Measurements from ENCODE around the gene PRRT4.

Gene PRRT4

GRCh38 chr7:128341733-128342132, 19.8 kb downstream of the PRRT4 start:
- DNase-seq: no peak

DNA sequence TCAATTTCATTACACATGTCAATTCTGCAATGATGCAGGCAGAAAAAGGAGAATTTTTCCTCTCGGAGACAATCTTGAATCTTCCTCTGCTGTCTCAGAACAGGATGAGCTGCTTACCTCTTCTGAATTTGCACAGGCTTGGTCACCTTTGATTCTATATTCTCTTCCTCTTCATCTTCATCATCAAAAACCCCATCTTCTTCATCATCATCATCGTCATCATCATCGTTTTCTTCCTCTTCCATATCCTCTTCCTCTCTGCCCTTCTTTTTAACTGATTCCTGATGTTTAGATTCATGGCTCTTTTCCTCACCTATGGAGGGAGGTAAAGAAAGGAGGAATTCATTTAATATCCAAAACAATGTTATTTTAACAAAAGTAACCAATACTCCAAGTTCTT, 25.8 kb downstream of the PRRT4 start:
- DNase-seq: no peak

DNA sequence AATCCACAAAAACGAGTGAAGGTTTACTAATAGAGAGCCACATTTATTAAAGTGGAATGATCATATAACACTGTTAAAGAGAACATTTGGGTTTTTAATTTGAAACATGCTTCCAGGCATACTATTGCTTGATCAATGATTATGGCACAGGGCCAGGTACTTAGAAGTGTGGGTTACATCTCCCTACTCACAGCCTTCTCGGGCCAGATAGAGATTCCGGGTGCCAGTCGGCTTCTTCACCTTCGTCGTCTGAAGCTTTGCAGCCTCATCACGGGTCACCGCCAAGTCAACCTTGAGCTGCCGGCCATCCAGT, 37.2 kb downstream of the PRRT4 start:
- DNase-seq: no peak

DNA sequence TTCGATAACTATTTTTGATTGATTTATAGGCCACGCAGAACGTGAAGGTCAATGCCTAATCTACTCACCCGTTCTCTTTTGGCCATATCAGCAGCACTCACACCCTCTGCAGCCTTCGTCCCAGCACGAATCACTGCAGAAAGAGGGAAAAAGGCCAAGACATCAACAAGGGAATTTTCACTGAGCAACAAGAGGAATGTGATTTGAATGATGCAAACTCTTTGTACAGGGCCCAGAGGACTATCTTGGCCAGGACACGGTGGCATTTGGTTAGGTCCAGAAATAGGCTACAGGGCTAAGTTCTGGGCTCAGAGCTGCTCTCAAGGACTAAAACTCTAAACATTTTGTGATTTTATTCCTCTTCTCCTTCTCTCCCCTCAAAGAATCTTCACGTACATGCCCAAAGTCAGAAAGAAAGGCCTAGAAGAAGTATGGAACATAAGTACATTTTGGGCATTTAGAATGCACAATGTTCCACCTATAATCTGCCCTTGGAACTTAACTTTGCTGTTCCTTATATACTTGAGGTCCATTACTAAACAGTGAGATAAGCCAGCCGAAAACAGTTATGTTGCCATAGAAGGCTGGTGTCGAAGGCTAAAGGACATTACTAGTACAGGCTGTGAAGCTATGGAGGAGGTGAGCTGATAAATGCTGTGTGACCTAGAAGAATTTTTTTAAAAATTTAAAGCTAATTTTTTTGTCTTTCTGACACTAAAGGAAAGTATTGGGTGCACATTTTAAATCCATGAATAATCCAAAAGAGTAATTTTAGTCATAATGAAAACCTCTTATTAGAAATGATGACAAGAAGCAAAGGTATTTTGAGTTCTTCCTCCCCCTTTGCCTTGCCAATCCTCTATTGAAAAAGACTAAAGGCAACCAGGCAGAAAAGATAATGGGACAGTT, 37.8 kb downstream of the PRRT4 start:
- DNase-seq: no peak

DNA sequence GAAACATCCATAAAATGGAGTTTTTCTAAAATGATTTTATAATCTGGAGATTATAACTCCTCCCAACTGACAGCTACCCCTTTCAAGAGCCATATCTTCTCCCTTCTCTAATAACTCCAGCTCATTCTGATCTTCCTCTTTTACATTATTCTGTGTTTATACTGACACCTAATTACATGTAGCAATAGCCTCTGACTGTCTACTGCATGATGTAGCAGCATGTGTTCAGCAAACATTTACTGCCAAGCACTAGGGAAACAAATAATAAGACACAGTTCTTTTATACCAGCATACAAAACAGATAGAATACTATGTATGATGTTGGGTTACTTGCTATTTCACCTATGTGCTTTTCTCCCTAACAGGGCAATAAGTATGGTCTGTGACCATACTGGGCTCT, 38.5 kb downstream of the PRRT4 start:
- no peak for DNase-seq

DNA sequence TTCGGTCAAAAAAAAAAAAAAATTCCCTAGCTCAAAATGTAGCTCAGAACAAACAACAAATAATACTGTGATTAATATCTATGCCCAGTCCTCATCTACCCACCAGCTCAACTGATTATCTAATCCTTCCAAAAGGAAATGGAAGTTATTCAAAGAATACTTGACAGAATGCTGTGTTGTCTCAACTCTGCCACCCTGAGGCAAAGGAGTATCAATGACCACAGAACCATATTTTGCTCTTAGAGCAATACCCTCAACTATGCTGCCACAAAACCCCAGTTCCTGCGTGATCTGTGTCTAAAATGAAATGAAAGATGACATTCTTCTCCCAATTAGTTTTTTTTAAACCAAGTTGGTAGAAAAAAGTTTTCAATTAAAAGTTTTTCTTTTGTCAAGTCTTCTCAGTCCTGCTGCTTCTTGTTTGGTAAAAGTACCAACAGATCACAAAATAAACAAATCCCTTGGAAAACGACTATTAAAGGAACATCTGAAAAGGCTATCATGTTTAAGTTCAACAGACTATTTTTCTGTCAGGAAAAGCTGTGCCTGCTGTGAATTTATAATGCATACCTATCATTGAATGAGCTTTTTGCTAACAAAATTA, 39.3 kb downstream of the PRRT4 start:
- peak; percentile 51 for DNase-seq

DNA sequence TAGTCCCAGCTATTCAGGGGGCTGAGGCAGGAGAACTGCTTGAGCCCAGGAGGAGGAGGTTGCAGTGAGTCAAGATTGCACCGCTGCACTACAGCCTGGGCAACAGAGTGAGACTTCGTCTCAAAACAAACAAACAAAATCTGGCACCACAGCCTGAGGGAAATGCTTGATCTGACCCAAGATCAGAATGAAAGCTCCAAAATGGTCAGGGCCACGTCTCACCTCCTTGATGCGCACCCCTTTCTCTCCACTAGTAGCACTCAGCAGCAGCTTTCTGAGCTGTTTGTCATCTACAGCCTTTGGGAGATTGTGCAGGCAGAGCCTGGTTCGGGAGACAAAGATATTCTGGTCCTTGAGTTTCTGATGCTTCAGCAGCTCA, 40.5 kb downstream of the PRRT4 start:
- no peak for DNase-seq

- no peak for DNase-seq
Observed at GRCh38 chr7:128318691-128319090, 42.8 kb downstream of the PRRT4 start.

DNA sequence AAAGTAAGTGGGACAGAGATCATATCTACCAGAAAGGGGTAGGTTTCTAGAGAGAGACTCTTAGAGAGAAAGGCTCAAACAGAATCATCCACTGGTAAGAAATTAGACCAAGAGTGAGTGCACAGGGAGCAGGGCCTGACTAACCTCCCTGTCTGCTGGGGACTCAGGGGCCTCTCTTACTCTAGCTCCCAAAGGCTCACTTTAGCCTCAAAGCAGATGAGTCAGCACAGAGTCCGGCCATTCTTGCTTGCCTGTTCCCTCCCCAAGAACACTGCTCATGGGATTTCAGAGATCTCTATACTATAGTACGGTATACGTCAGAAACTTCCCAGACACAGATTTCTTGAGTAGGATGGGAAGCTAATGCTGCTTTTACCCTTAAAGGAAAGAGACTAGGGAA, 50.5 kb downstream of the PRRT4 start:
- no peak for DNase-seq

- DNase-seq: no peak
Observed at GRCh38 chr7:128310499-128310898, 51.0 kb downstream of the PRRT4 start.

DNA sequence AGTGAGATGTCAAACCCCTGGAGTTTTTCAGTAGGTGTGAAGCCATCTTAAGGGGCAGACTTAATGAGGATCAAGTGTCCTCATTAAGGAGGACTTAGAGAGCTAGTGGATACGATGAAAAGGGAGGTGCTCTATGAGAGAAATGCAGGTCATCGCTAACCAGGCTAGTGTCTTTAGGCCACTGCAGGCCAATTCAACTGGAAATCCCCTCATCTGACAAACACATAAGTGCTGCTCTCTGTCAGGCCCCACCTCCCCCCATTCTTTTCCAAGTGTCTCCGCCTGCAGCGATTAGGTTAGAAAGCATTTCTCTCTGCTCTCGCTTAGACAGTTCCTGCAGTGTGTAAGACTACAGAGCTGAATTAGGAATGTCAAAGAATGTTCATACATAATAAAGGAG, 51.5 kb downstream of the PRRT4 start:
- no peak for DNase-seq

DNA sequence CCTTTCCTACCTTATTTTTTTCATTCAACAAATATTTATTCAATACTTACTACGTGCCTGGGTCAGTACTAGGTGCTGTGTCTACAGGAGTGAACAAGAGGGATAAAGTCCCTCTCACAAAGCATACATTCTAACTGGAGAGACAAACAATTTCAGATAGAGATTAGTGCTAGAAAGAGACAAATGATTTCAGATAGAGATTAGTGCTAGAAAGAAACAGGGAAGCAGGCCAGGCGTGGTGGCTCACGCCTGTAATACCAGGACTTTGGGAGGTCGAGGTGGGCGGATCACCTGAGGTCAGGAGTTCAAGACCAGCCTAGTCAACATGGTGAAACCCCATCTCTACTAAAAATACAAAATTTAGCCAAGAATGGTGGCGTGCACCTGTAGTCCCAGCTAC, 52.4 kb downstream of the PRRT4 start:
- no peak for DNase-seq

- DNase-seq: no peak
Observed at GRCh38 chr7:128307061-128307460, 54.4 kb downstream of the PRRT4 start.

DNA sequence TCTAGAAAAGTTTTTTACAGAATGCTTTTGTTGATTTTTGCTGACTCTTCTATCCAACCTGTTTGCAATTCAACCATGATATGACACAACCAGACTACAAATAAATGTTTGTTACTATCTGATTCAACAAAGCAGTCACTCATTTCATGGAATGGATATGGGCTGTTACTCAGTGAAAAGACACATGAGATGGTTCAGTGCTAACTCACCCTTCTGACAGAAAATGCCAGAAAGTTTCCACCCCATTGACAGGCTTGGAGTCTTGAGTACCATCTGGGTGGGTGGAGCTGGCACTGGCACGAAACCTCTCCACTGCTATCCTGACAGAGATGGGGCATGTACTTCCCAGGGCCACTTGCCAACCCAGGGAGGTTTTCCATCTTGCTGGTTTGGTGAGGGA, 57.3 kb downstream of the PRRT4 start:
- no peak for DNase-seq

- no peak for DNase-seq
Observed at GRCh38 chr7:128303643-128304042, 57.8 kb downstream of the PRRT4 start.

GRCh38 chr7:128303133-128303532, 58.4 kb downstream of the PRRT4 start:
- DNase-seq: no peak

GRCh38 chr7:128302139-128302538, 59.4 kb downstream of the PRRT4 start:
- no peak for DNase-seq

Measured in NCI-H82 (cell line).